Colonic mucosa (tissue), 4 donors: ENCODE measurements around the gene SNX8. TPM values are rescaled to one million over a fixed set of nuclear protein-coding genes. Genes with fewer than 3 reads are reported as not detected.

ENCODE experiments used
- DNase-seq: peaks from one replicate; pipeline ENCODE4 v3.0.0-alpha.2; 2020
- H3K27ac ChIP-seq: fragments of 200-600 bp; one replicate; pipeline ENCODE4 v1.8.0; 2021
- H3K27me3 ChIP-seq: fragments of 200-600 bp; one replicate; pipeline ENCODE4 v1.8.0; 2021
- H3K36me3 ChIP-seq: fragments of 200-600 bp; one replicate; pipeline ENCODE4 v1.8.0; 2021
- H3K4me1 ChIP-seq: fragments of 200-600 bp; one replicate; pipeline ENCODE4 v1.8.0; 2021; ENCODE audit warnings: mild to moderate bottlenecking
- H3K4me3 ChIP-seq: fragments of 200-600 bp; one replicate; pipeline ENCODE4 v1.8.0; 2021
- H3K9ac ChIP-seq, 2 donors: one replicate each; pipeline ENCODE4 v1.7.0; 2013; ENCODE audit warnings: control low read depth in 2 of 2, low read depth in 2 of 2, low read length in 2 of 2
- H3K9me3 ChIP-seq: fragments of 200-600 bp; one replicate; pipeline ENCODE4 v1.8.0; 2021
- intact Hi-C: fragments of 100-400 bp; cut with DNase I; formaldehyde crosslinking; loops from one replicate; pipeline ENCODE4 v1.14.1; 2022
- total RNA-seq, 2 donors: library from RNA; stranded (reverse); fragmentation: NEBNext Ultra II Directional in 1 of 2; extraction: Animal tissue kit (Norgen Biotek cat#: 25700) in 1 of 2; gene quantifications; one replicate each; pipeline ENCODE4 v1.2.1, GENCODE V29; 2021
- TF ChIP-seq, protein P1 (sequence below): fragments of 200-600 bp; IDR thresholded peaks from one replicate; pipeline ENCODE4 v1.8.0; 2022; ENCODE audit warnings: antibody characterized with exemption, mild to moderate bottlenecking
- donor health status: healthy.
- donor health status: DM: no; HTN: no; CAD: no.
- donor health status: DM: no; HTN: no; CAD: no.

Gene SNX8
- total RNA-seq, 2 donors from 2014 or later: 22.4 to 36.7 TPM

DNA sequence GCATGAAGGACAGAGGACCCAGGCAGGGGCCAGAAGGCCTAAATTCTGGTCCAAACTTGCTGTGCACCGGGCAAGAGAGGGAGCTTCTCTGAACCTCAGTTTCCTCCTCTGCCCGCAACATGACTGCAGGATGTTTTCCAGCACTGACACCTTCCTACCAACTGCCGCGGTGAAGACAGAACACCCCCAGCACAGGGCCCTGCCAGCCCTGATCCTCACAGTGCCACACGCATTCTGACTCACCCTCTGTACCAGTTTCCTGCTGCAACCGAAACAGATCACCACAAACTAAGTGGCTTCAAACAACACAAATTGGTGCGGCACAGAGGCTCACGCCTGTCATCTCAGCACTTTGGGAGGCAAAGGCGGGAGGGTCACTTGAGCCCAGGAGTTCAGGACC is 99.6 kb downstream of the SNX8 start:
- DNase-seq: no peak
- Histone ChIP-seq H3K27ac (no peak overlapping the region), H3K36me3 (no peaks in the 10 kb centered on the region), H3K4me3 (no peak overlapping the region), H3K9ac (no peak overlapping the region), H3K4me1 (no peaks in the 10 kb centered on the region), H3K9me3 (no peaks in the 10 kb centered on the region), H3K27me3 (no peaks in the 10 kb centered on the region)
- intact Hi-C loops: no loop called here
- TF ChIP-seq, protein P1, sequence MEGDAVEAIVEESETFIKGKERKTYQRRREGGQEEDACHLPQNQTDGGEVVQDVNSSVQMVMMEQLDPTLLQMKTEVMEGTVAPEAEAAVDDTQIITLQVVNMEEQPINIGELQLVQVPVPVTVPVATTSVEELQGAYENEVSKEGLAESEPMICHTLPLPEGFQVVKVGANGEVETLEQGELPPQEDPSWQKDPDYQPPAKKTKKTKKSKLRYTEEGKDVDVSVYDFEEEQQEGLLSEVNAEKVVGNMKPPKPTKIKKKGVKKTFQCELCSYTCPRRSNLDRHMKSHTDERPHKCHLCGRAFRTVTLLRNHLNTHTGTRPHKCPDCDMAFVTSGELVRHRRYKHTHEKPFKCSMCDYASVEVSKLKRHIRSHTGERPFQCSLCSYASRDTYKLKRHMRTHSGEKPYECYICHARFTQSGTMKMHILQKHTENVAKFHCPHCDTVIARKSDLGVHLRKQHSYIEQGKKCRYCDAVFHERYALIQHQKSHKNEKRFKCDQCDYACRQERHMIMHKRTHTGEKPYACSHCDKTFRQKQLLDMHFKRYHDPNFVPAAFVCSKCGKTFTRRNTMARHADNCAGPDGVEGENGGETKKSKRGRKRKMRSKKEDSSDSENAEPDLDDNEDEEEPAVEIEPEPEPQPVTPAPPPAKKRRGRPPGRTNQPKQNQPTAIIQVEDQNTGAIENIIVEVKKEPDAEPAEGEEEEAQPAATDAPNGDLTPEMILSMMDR: no peak

DNA sequence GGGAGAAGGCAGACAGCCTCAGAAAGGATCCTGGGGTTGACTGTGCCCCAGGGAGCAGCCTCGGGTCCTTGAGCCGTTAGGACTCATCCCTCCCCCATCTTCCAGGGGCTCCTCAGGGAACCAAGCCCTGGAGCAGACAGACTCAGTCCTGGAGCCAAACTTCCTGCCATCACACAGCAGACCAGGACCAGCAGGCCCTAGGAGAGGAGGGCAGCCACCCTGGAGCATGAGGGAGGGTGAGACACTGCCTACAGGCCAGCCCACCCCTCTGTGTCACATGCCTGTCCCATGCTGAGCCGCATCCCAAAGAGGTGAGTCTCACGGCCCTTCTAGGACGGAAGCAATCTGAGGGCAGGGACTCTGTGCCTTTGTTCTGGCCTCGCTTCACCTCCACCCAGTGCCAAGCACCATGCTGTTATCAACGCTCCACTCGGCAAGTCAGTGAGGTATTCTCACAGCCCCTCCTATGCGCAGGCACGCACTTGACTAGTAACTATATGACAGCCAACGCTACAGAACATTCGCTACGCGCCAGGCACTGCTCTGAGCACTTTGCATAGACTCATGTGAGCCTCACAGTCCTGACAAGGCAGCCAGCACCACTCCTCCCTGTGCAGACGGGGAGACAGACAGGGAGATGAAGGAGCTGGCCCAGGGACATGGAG is 100.6 kb downstream of the SNX8 start:
- intact Hi-C loops: no loop called here
- no peak for DNase-seq
- no peaks in the 10 kb centered on the region for H3K4me1 ChIP-seq
- H3K9ac ChIP-seq: no peak overlapping the region
- H3K27me3 ChIP-seq: no peaks in the 10 kb centered on the region
- TF ChIP-seq, protein P1: no peak
- no peak overlapping the region for H3K27ac ChIP-seq
- no peak overlapping the region for H3K4me3 ChIP-seq
- H3K9me3 ChIP-seq: no peaks in the 10 kb centered on the region
- H3K36me3 ChIP-seq: no peaks in the 10 kb centered on the region

GRCh38 chr7:2212906-2213305 is 101.3 kb downstream of the SNX8 start:
- intact Hi-C loops: no loop called here
- no peak for DNase-seq
- no peaks in the 10 kb centered on the region for H3K9me3 ChIP-seq

DNA sequence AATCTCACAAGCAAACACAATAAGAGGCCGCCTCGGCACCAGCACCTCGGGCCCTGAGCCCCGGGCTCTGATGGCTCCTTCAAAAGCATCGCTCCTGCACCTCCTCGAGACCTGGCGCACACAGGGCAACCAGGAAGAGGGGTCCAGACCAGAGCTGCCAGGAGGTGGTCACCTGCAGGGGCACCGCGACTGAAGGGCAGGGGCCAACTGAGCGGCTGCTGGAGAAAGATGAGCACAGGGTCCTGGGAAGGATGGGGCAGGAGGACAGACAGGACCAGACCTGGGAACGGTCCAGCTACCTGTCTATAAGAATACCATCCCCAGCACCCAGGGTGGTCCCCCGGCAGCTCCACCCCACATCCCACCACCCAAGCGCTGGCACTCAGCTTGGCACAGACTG is 102.3 kb downstream of the SNX8 start:
- intact Hi-C loops: no loop called here
- no peaks in the 10 kb centered on the region for H3K36me3 ChIP-seq
- no peak for DNase-seq
- no peak overlapping the region for H3K27ac ChIP-seq
- H3K9me3 ChIP-seq: no peaks in the 10 kb centered on the region
- H3K4me1 ChIP-seq: no peaks in the 10 kb centered on the region
- no peaks in the 10 kb centered on the region for H3K27me3 ChIP-seq
- H3K9ac ChIP-seq: no peak overlapping the region
- TF ChIP-seq, protein P1: no peak
- H3K4me3 ChIP-seq: no peak overlapping the region

More at GRCh38 chr7:2212906-2213305, 101.3 kb downstream of the SNX8 start:
- Histone ChIP-seq H3K4me1 (no peaks in the 10 kb centered on the region), H3K36me3 (no peaks in the 10 kb centered on the region), H3K9ac (no peak overlapping the region), H3K27ac (no peak overlapping the region), H3K4me3 (no peak overlapping the region), H3K27me3 (no peaks in the 10 kb centered on the region)
- TF ChIP-seq, protein P1: no peak

- Histone ChIP-seq H3K9me3 (no peaks in the 10 kb centered on the region), H3K27me3 (no peaks in the 10 kb centered on the region), H3K4me1 (no peaks in the 10 kb centered on the region), H3K9ac (no peak overlapping the region), H3K27ac (no peak overlapping the region), H3K4me3 (no peak overlapping the region), H3K36me3 (no peaks in the 10 kb centered on the region)
- TF ChIP-seq, protein P1: no peak
- intact Hi-C loops: no loop called here
- DNase-seq: no peak
These were observed 102.9 kb downstream of the SNX8 start for GRCh38 chr7:2211259-2211880.
